BJ (cell line): ENCODE data around the gene POLR1B. TPM values are rescaled to one million over a fixed set of nuclear protein-coding genes. Genes with fewer than 3 reads are reported as not detected.
"Not testable (repeated sequence)": the region's sequence is repeated elsewhere in the genome, so short reads cannot be mapped to it uniquely, and the experiment has no call there.

Source experiments
- CTCF ChIA-PET: fragments of 350-600 bp; formaldehyde crosslinking; extraction: SDS; loops from one replicate; lab custom pipeline; 2021; ENCODE audit warnings: antibody characterized with exemption, inconsistent platforms; lab: Yijun Ruan, JAX
- POLR2A ChIA-PET: fragments of 300-600 bp; sonication (Branson Sonifier 250); formaldehyde crosslinking; extraction: SDS; loops from one replicate; lab custom pipeline; 2021; ENCODE audit warnings: antibody characterized with exemption; lab: Charles Lee
- DNase-seq: peaks from one replicate; pipeline ENCODE4 v3.0.0-alpha.2; 2011; ENCODE audit warnings: low read depth
- H3K27me3 ChIP-seq: 2 replicates; pipeline ENCODE4 v1.6.0; 2011; ENCODE audit warnings: low read length; ENCODE audit not compliant: control insufficient read depth, insufficient read depth
- H3K36me3 ChIP-seq: 2 replicates; pipeline ENCODE4 v1.5.1; 2011; ENCODE audit warnings: low read length; ENCODE audit not compliant: control insufficient read depth, insufficient read depth
- H3K4me3 ChIP-seq: 2 replicates; pipeline ENCODE4 v1.5.1; 2011; ENCODE audit warnings: low read depth, mild to moderate bottlenecking, control low read depth, low read length
- polyA plus RNA-seq: library from polyadenylated mRNA; depleted of rRNA; stranded (reverse); fragments of >200 nt; gene quantifications from 2 replicates; pipeline ENCODE4 v1.2.3, GENCODE V29; 2011
- TF ChIP-seq, protein P1 (sequence below): IDR thresholded peaks from 2 replicates; pipeline ENCODE4 v1.5.1; 2011; ENCODE audit warnings: low read depth, mild to moderate bottlenecking, control low read depth, inconsistent platforms, low read length, moderate library complexity; ENCODE audit not compliant: insufficient read depth

The POLR1B gene
- polyA plus RNA-seq, 1 experiment: 11.8 TPM

DNA sequence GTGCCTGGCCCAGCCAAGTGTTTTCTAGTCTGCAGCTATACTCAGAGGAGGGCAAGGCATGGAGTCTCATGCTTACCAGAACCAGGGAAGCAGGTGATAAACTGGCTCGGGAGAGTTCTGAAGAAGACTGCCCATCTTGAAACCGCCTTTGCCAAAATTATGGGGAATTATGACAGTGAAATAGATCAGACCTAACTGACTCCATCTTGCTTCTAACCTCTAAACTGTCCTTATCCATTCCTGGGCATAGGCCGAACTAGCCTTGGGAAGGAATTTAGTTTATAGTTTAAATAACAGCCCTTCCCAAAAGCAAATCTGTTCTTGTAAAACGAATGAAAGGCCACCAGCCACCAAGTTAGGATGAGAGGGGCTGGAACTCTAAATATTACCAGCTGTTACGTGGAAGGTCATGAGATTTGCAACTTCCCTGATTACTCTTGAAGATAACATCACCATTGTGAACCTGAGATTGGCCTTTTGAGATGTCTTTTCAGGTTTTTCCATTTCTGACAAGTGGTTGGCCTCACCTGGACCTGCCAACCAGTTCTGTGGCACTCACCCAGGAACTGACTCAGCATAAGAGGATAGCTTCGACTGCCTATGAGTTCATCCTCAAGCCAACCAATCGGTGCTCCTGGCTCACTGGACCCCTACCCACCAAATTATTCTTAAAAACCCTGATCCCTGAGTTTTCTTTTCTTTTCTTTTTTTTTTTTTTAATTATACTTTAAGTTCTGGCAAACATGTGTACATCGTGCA is 65.6 kb downstream of the POLR1B start:
- Histone ChIP-seq H3K36me3 (no peaks in the 10 kb centered on the region), H3K4me3 (no peak overlapping the region), H3K27me3 (no peaks in the 10 kb centered on the region)
- no peak for DNase-seq
- CTCF ChIA-PET: interaction anchor here (1.7 kb wide), 1 partner anchor 119 kb away, joined by 10 read pairs; no protein-coding TSS in a partner anchor
- POLR2A ChIA-PET: no interaction called here
- TF ChIP-seq, protein P1, sequence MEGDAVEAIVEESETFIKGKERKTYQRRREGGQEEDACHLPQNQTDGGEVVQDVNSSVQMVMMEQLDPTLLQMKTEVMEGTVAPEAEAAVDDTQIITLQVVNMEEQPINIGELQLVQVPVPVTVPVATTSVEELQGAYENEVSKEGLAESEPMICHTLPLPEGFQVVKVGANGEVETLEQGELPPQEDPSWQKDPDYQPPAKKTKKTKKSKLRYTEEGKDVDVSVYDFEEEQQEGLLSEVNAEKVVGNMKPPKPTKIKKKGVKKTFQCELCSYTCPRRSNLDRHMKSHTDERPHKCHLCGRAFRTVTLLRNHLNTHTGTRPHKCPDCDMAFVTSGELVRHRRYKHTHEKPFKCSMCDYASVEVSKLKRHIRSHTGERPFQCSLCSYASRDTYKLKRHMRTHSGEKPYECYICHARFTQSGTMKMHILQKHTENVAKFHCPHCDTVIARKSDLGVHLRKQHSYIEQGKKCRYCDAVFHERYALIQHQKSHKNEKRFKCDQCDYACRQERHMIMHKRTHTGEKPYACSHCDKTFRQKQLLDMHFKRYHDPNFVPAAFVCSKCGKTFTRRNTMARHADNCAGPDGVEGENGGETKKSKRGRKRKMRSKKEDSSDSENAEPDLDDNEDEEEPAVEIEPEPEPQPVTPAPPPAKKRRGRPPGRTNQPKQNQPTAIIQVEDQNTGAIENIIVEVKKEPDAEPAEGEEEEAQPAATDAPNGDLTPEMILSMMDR: no peak

DNA sequence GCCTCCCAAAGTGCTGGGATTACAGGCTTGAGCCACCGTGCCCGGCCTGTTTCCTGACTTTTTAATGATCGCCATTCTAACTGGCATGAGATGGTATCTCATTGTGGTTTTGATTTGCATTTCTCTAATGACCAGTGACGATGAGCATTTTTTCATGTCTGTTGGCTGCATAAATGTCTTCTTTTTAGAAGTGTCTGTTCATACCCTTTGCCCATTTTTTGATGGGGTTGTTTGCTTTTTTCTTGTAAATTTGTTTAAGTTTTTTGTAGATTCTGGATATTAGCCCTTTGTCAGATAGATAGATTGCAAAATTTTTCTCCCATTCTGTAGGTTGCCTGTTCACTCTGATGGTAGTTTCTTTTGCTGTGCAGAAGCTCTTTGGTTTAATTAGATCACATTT is 67.1 kb downstream of the POLR1B start:
- H3K4me3 ChIP-seq, H3K27me3 ChIP-seq, H3K36me3 ChIP-seq, POLR2A ChIA-PET, CTCF ChIA-PET, DNase-seq: not testable (repeated sequence)

DNA sequence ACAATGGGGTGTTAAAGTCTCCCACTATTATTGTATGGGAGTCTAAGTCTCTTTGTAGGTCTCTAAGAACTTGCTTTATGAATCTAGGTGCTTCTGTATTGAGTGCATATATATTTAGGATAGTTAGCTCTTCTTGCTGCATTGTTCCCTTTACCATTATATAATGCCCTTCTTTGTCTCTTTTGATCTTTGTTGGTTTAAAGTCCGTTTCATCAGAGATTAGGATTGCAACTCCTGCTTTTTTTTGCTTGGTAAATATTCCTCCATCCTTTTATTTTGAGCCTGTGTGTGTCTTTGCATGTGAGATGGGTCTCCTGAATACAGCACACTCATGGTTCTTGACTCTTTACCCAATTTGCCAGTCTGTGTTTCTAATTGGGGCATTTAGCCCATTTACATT is 70.0 kb downstream of the POLR1B start:
- DNase-seq, H3K4me3 ChIP-seq, H3K27me3 ChIP-seq, H3K36me3 ChIP-seq, POLR2A ChIA-PET: not testable (repeated sequence)
- CTCF ChIA-PET: interaction anchor here (1.5 kb wide), 1 partner anchor 14 kb away, joined by 3 read pairs; no protein-coding TSS in a partner anchor

DNA sequence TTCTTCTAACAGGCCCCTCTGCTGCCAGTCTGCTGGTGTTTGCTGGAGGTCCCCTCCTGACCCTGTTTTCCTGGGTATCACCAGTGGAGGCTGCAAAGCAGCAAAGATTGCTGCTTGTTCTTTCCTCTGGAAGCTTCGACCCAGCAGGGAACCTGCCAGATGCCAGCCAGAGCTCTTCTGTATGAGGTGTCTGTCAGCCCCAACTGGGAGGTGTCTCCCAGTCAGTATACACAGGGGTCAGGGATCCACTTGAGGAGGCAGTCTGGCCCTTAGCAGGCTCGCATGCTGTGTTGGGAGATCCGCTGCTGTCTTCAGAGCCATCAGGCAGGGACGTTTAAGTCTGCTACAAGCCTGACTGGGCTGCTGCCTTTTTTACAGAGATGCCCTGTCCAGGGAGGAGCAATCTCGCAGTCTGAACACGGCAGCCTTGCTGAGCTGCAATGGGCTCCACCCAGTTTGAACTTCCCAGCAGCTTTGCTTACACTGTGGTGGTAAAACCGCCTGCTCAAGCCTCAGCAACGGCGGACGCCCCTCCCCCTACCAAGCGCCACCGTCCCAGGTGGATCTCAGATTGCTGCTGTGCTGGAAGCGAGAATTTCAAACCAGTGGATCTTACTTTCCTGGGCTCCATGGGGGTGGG is 72.1 kb downstream of the POLR1B start:
- TF ChIP-seq, protein P1: no peak
- Histone ChIP-seq H3K27me3 (no peaks in the 10 kb centered on the region; the same call in none of the 2 replicates), H3K36me3 (no peaks in the 10 kb centered on the region), H3K4me3 (no peak overlapping the region)
- POLR2A ChIA-PET: no interaction called here
- no peak for DNase-seq
- CTCF ChIA-PET: interaction anchor here (1.0 to 1.7 kb wide), 2 partner anchors 9 to 14 kb away, joined by 3 to 8 read pairs; no protein-coding TSS in a partner anchor

DNA sequence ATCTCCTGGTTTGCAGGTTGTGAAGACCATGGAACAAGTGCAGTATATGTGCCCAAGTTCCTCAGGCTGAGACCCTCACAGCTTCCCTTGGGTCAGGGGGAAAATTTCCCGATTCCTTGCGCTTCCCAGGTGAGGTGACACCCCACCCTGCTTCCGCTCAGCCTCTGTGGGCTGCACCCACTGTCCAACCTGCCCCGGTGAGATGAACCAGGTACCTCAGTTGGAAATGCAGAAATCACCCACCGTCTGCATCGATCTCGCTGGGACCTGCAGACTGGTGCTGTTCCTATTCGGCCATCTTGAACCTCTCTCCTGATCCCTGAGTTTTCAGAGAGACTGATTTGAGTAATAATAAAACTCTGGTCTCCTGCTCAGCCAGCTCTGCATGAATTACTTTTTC is 72.8 kb downstream of the POLR1B start:
- ChIA-PET POLR2A (no interaction called here), CTCF (interaction anchor here (1.7 to 1.8 kb wide), 2 partner anchors 15 to 111 kb away, joined by 4 to 8 read pairs; no protein-coding TSS in a partner anchor)
- DNase-seq: no peak
- Histone ChIP-seq H3K36me3 (no peaks in the 10 kb centered on the region), H3K4me3 (no peak overlapping the region), H3K27me3 (no peaks in the 10 kb centered on the region; the same call in none of the 2 replicates)
- TF ChIP-seq, protein P1: no peak

DNA sequence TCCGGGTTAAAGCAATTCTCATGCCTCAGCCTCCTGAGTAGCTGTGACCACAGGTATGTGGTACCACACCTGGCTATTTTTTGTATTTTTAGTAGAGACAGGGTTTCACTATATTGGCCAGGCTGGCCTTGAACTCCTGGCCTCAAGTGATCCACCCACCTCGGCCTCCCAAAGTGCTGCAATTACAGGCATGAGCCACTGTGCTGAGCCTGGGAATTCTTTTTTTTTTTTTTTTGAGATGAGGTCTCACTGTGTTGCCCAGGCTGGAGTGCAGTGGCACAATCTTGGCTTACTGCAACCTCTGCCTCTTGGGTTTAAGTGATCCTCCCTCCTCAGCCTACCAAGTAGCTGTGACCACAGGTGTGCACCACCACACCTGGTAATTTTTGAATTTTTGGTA is 73.5 kb downstream of the POLR1B start:
- DNase-seq, H3K36me3 ChIP-seq, H3K27me3 ChIP-seq, H3K4me3 ChIP-seq, POLR2A ChIA-PET: not testable (repeated sequence)
- CTCF ChIA-PET: interaction anchor here (1.8 kb wide), 1 partner anchor 110 kb away, joined by 4 read pairs; no protein-coding TSS in a partner anchor
